B cell (primary cell): Measurements from ENCODE around the gene ARHGAP15. TPM values are rescaled to one million over a fixed set of nuclear protein-coding genes. Genes with fewer than 3 reads are reported as not detected.

Experiments
- ATAC-seq: fragments of 200-7000 bp; cut with Tn5 transposase; one replicate; pipeline ENCODE4 v1.10.0; 2021; ENCODE audit warnings: low read depth, mild to moderate bottlenecking, moderate number of reproducible peaks, moderate library complexity
- CTCF ChIA-PET: fragments of 350-600 bp; sonication (Branson Sonifier 250); formaldehyde crosslinking; loops from one replicate; lab custom pipeline; 2021; ENCODE audit warnings: antibody characterized with exemption, inconsistent platforms; lab: Charles Lee
- POLR2A ChIA-PET: fragments of 350-600 bp; sonication (Branson Sonifier 250); formaldehyde crosslinking; loops from one replicate; lab custom pipeline; 2021; ENCODE audit warnings: antibody characterized with exemption; lab: Charles Lee
- DNase-seq: peaks from one replicate; pipeline ENCODE4 v3.0.0; 2013
- H2AFZ ChIP-seq: 2 replicates; pipeline ENCODE4 v1.6.1; 2012; ENCODE audit warnings: mild to moderate bottlenecking, low read depth, low read length; ENCODE audit not compliant: insufficient read depth, poor library complexity, severe bottlenecking
- H3K27ac ChIP-seq, 2 donors: 1 replicate in 1 of 2; 2 replicates in 1 of 2; pipeline ENCODE4 v1.5.1; 2012 to 2013; ENCODE audit warnings: low read length in 2 of 2, mild to moderate bottlenecking in 2 of 2, moderate library complexity in 1 of 2
- H3K27me3 ChIP-seq, 4 experiments: fragments of 200-600 bp in 1 of 4; sonication (generic) in 1 of 4; replicated peaks in 1 of 4; 1 replicate in 2 of 4; 2 replicates in 2 of 4; pipeline versions ENCODE4 v1.6.1 to v1.7.0; 2013 to 2016; ENCODE audit warnings: low read length in 3 of 4, mild to moderate bottlenecking in 2 of 4, mixed read lengths in 1 of 4, moderate library complexity in 1 of 4; ENCODE audit not compliant: insufficient read depth in 4 of 4, control insufficient read depth in 3 of 4; ENCODE audit errors: control extremely low read depth in 1 of 4
- H3K36me3 ChIP-seq, 2 experiments: replicated peaks in 1 of 2; 1 replicate in 1 of 2; 2 replicates in 1 of 2; pipeline versions ENCODE4 v1.6.1 to v1.7.1; 2013; ENCODE audit warnings: low read length in 1 of 2; ENCODE audit not compliant: insufficient read depth in 2 of 2, control insufficient read depth in 1 of 2; ENCODE audit errors: control extremely low read depth in 1 of 2, extremely low read depth in 1 of 2
- H3K4me1 ChIP-seq, 2 donors: fragments of 200-600 bp in 1 of 2; sonication (generic) in 1 of 2; 1 replicate in 1 of 2; 2 replicates in 1 of 2; pipeline versions ENCODE4 v1.5.1 to v1.6.1; 2013 to 2017; ENCODE audit warnings: low read length in 2 of 2; ENCODE audit not compliant: control insufficient read depth in 2 of 2, insufficient read depth in 2 of 2
- H3K4me2 ChIP-seq: replicated peaks from 2 replicates; pipeline ENCODE3; 2012; ENCODE audit warnings: mild to moderate bottlenecking, low read depth, low read length; ENCODE audit not compliant: poor library complexity, severe bottlenecking
- H3K4me3 ChIP-seq, 5 experiments: fragments of 200-600 bp in 1 of 5; sonication (generic) in 1 of 5; 1 replicate in 3 of 5; 2 replicates in 2 of 5; pipeline versions ENCODE4 v1.5.1 to v1.7.0; 2011 to 2016; ENCODE audit warnings: low read length in 4 of 5, mild to moderate bottlenecking in 4 of 5, low read depth in 2 of 5, control low read depth in 1 of 5, moderate library complexity in 1 of 5; ENCODE audit not compliant: insufficient read depth in 1 of 5; ENCODE audit errors: control extremely low read depth in 1 of 5, extremely low read depth in 1 of 5
- H3K79me2 ChIP-seq: fragments of 200-600 bp; sonication (generic); one replicate; pipeline ENCODE4 v1.6.0; 2016; ENCODE audit warnings: low read length; ENCODE audit not compliant: control insufficient read depth, insufficient read depth
- H3K9ac ChIP-seq: fragments of 200-600 bp; sonication (generic); 2 replicates; pipeline ENCODE4 v1.6.1; 2017; ENCODE audit warnings: mild to moderate bottlenecking, low read length, moderate library complexity
- H3K9me3 ChIP-seq, 3 donors: one replicate each; pipeline versions ENCODE4 v1.6.1 to v1.7.1; 2013; ENCODE audit warnings: low read length in 2 of 3; ENCODE audit not compliant: control insufficient read depth in 2 of 3, insufficient read depth in 1 of 3; ENCODE audit errors: control extremely low read depth in 1 of 3
- H4K20me1 ChIP-seq: 2 replicates; pipeline ENCODE4 v1.6.0; 2012; ENCODE audit warnings: mild to moderate bottlenecking, low read length; ENCODE audit not compliant: insufficient read depth, control insufficient read depth, poor library complexity, severe bottlenecking
- H3K27ac Mint-ChIP-seq: one replicate; pipeline ENCODE4 v1.8.0; 2021; ENCODE audit warnings: mixed read lengths
- H3K27me3 Mint-ChIP-seq: one replicate; pipeline ENCODE4 v1.8.0; 2021; ENCODE audit warnings: mixed read lengths
- H3K4me1 Mint-ChIP-seq: one replicate; pipeline ENCODE4 v1.8.0; 2021; ENCODE audit warnings: mixed read lengths
- H3K4me3 Mint-ChIP-seq: one replicate; pipeline ENCODE4 v1.8.0; 2021; ENCODE audit warnings: mixed read lengths
- H3K9me3 Mint-ChIP-seq: one replicate; pipeline ENCODE4 v1.8.0; 2022; ENCODE audit warnings: mixed read lengths; ENCODE audit not compliant: insufficient read depth
- EZH2 ChIP-seq: IDR thresholded peaks from 2 replicates; pipeline ENCODE4 v1.6.1; 2012; ENCODE audit warnings: borderline replicate concordance, low read depth, mild to moderate bottlenecking, moderate library complexity, low read length; ENCODE audit not compliant: insufficient read depth, poor library complexity, severe bottlenecking
- WGBS: methylation state at CpG from one replicate; pipeline ENCODE4 v1.1.5; 2013; ENCODE audit warnings: missing lambda C conversion rate; ENCODE audit not compliant: insufficient coverage; 5-methylcytosine and 5-hydroxymethylcytosine counted together
- intact Hi-C: fragments of 100-400 bp; cut with micrococcal nuclease; formaldehyde crosslinking; loops from one replicate; pipeline ENCODE4 v1.10.0; 2022
- polyA plus RNA-seq: library from polyadenylated mRNA; depleted of rRNA; stranded (reverse); fragments of >200 nt; gene quantifications from 2 replicates; pipeline ENCODE4 v1.2.3, GENCODE V29; 2012
- total RNA-seq, 2 donors: library from RNA; stranded (reverse); fragments of 120-200 nt in 1 of 2; gene quantifications; 1 replicate in 1 of 2; 2 replicates in 1 of 2; pipeline versions ENCODE4 v1.2.3 to v1.2.4, GENCODE V29; 2013 to 2022
- TF ChIP-seq, protein P1 (sequence below): fragments of 200-600 bp; IDR thresholded peaks from one replicate; pipeline ENCODE4 v1.8.0; 2022; ENCODE audit warnings: antibody characterized with exemption, mild to moderate bottlenecking

Gene ARHGAP15
- total and polyA plus RNA-seq, 2 donors (not counting 1 experiment from before 2014, with no cell fraction given) = 58.6 to 187 TPM

- WGBS = 93% methylated on average over 3 of the region's 7 CpGs
- TF ChIP-seq, protein P1, sequence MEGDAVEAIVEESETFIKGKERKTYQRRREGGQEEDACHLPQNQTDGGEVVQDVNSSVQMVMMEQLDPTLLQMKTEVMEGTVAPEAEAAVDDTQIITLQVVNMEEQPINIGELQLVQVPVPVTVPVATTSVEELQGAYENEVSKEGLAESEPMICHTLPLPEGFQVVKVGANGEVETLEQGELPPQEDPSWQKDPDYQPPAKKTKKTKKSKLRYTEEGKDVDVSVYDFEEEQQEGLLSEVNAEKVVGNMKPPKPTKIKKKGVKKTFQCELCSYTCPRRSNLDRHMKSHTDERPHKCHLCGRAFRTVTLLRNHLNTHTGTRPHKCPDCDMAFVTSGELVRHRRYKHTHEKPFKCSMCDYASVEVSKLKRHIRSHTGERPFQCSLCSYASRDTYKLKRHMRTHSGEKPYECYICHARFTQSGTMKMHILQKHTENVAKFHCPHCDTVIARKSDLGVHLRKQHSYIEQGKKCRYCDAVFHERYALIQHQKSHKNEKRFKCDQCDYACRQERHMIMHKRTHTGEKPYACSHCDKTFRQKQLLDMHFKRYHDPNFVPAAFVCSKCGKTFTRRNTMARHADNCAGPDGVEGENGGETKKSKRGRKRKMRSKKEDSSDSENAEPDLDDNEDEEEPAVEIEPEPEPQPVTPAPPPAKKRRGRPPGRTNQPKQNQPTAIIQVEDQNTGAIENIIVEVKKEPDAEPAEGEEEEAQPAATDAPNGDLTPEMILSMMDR = no peak
- TF ChIP-seq EZH2 = no peak
- Histone ChIP-seq H3K27ac (no peak overlapping the region), H4K20me1 (peaks cover 3% of the 10 kb centered on the region), H3K4me2 (no peak overlapping the region), H3K4me1 (no peaks in the 10 kb centered on the region), H3K36me3 (peaks cover 1 to 7% of the 10 kb centered on the region in 2 experiments), H3K27me3 (no peaks in the 10 kb centered on the region), H3K79me2 (no peaks in the 10 kb centered on the region), H3K9ac (no peak overlapping the region), H3K4me3 (no peak overlapping the region), H2AFZ (no peak overlapping the region), H3K9me3 (peaks cover 0 to 3% (median 0%) of the 10 kb centered on the region in 3 donors)
- CTCF ChIA-PET = no interaction called here
- Mint-ChIP-seq H3K27me3 (no peaks in the 10 kb centered on the region), H3K9me3 (no peaks in the 10 kb centered on the region), H3K4me1 (peaks cover 2% of the 10 kb centered on the region), H3K27ac (no peak overlapping the region), H3K4me3 (no peak overlapping the region)
- ATAC-seq (no peak), DNase-seq (no peak)
- intact Hi-C loops = no loop called here
- POLR2A ChIA-PET = no interaction called here
Measured at GRCh38 chr2:143545059-143545948, 416.1 kb downstream of the ARHGAP15 start.

DNA sequence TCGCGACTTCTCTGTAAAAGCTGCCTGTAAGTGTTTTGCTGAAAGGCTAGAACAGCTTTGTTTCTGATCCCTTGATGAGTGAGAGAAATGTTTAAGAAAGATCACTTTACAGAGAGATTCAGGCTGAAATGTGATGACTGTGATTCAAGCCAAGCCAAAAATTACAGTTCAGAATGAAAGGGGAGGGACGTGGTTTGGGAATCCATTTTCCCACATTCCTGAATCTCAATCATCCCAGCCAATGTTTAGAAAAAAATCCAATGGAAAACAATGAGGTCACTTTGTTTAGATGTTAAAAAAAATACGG is 416.7 kb downstream of the ARHGAP15 start:
- no peak for TF ChIP-seq EZH2
- TF ChIP-seq, protein P1 = no peak
- Histone ChIP-seq H3K4me3 (no peak overlapping the region), H2AFZ (no peak overlapping the region), H3K4me2 (no peak overlapping the region), H3K4me1 (no peaks in the 10 kb centered on the region), H4K20me1 (peaks cover 3% of the 10 kb centered on the region), H3K27me3 (no peaks in the 10 kb centered on the region), H3K27ac (no peak overlapping the region), H3K79me2 (no peaks in the 10 kb centered on the region), H3K9ac (no peak overlapping the region), H3K36me3 (peaks cover 1 to 9% of the 10 kb centered on the region in 2 experiments), H3K9me3 (peaks cover 0 to 3% (median 0%) of the 10 kb centered on the region in 3 donors)
- Mint-ChIP-seq H3K9me3 (no peaks in the 10 kb centered on the region), H3K27me3 (no peaks in the 10 kb centered on the region), H3K4me1 (no peaks in the 10 kb centered on the region), H3K27ac (no peak overlapping the region), H3K4me3 (no peak overlapping the region)
- intact Hi-C loops = no loop called here
- ChIA-PET CTCF (no interaction called here), POLR2A (no interaction called here)
- 100% methylated on average over 2 of the region's 4 CpGs for WGBS
- no peak for ATAC-seq
- DNase-seq = no peak
